ENCODE measurements around the gene ADAT3. TPM values are rescaled to one million over a fixed set of nuclear protein-coding genes. Genes with fewer than 3 reads are reported as not detected.

ADAT3 gene
- total and polyA plus RNA-seq, 7 donors = 0.33 to 17.4 (median 6.2) TPM

- DNase-seq = no peak
- peaks cover 0 to 47% (median 41%) of the 10 kb centered on the region in 4 donors for H3K4me1 ChIP-seq
- H3K4me3 ChIP-seq = peak overlapping the region in 2 of 4 donors; percentile 9 to 27
- WGBS, 2 donors = 68 to 80% methylated on average over 31 of the region's 31 CpGs
- H3K36me3 ChIP-seq = peaks cover 0 to 9% (median 0%) of the 10 kb centered on the region in 4 donors
- no peaks in the 10 kb centered on the region for H3K9me3 ChIP-seq
- H3K27ac ChIP-seq = peak overlapping the region; percentile 18 to 84 (median 67)
- no peak for TF ChIP-seq CTCF (IDR thresholded peaks at IDR 0.05)
- no peak for TF ChIP-seq POLR2A (IDR thresholded peaks at IDR 0.05)
- TF ChIP-seq EP300 (IDR thresholded peaks at IDR 0.05) = no peak
- no peak for TF ChIP-seq POLR2AphosphoS5 (IDR thresholded peaks at IDR 0.05)
- intact Hi-C loops (cut with DNase I) = no loop called here
- no peaks in the 10 kb centered on the region for H3K27me3 ChIP-seq
Observed at GRCh38 chr19:1882089-1882785, 23.0 kb upstream of the ADAT3 start.

- peaks cover 0 to 47% (median 41%) of the 10 kb centered on the region in 4 donors for H3K4me1 ChIP-seq
- intact Hi-C loops (cut with DNase I) = no loop called here
- H3K4me3 ChIP-seq = peak overlapping the region in 2 of 4 donors; percentile 80 to 93
Observed at GRCh38 chr19:1882786-1883692, 22.2 kb upstream of the ADAT3 start.

GRCh38 chr19:1883784-1884183 lies 21.4 kb upstream of the ADAT3 start:
- intact Hi-C loops (cut with DNase I) = no loop called here
- WGBS, 2 donors = 37 to 40% methylated on average over 8 of the region's 8 CpGs
- TF ChIP-seq POLR2A (IDR thresholded peaks at IDR 0.05) (no peak), EP300 (IDR thresholded peaks at IDR 0.05) (no peak), POLR2AphosphoS5 (IDR thresholded peaks at IDR 0.05) (no peak), CTCF (IDR thresholded peaks at IDR 0.05) (no peak)
- Histone ChIP-seq H3K27ac (peak overlapping the region; percentile 79 to 84 (median 82)), H3K27me3 (no peaks in the 10 kb centered on the region), H3K9me3 (no peaks in the 10 kb centered on the region), H3K36me3 (peaks cover 0 to 9% (median 0%) of the 10 kb centered on the region in 4 donors), H3K4me3 (peak overlapping the region in 3 of 4 donors; percentile 80 to 93 (median 91)), H3K4me1 (peaks cover 0 to 47% (median 41%) of the 10 kb centered on the region in 4 donors)
- no peak for DNase-seq

More at GRCh38 chr19:1882786-1883692, 22.2 kb upstream of the ADAT3 start:
- TF ChIP-seq POLR2A (IDR thresholded peaks at IDR 0.05) (no peak), EP300 (IDR thresholded peaks at IDR 0.05) (no peak), CTCF (IDR thresholded peaks at IDR 0.05) (no peak), POLR2AphosphoS5 (IDR thresholded peaks at IDR 0.05) (no peak)
- Histone ChIP-seq H3K27me3 (no peaks in the 10 kb centered on the region), H3K27ac (peak overlapping the region in 3 of 4 donors; percentile 55 to 84 (median 79)), H3K36me3 (peaks cover 0 to 9% (median 0%) of the 10 kb centered on the region in 4 donors), H3K9me3 (no peaks in the 10 kb centered on the region)
- 73 to 76% methylated on average over 25 of the region's 25 CpGs for WGBS, 2 donors
- no peak for DNase-seq

- peak overlapping the region; percentile 65 to 93 (median 86) for H3K4me3 ChIP-seq
- peak overlapping the region; percentile 79 to 84 (median 82) for H3K27ac ChIP-seq
- H3K27me3 ChIP-seq = no peaks in the 10 kb centered on the region
- no peaks in the 10 kb centered on the region for H3K9me3 ChIP-seq
- intact Hi-C loops (cut with DNase I) = no loop called here
- no peak for DNase-seq
- WGBS, 2 donors = 1 to 6% methylated on average over 11 of the region's 11 CpGs
- H3K4me1 ChIP-seq = peaks cover 0 to 47% (median 41%) of the 10 kb centered on the region in 4 donors
- peaks cover 0 to 6% (median 0%) of the 10 kb centered on the region in 4 donors for H3K36me3 ChIP-seq
- TF ChIP-seq CTCF (IDR thresholded peaks at IDR 0.05) (no peak), POLR2AphosphoS5 (IDR thresholded peaks at IDR 0.05) (no peak), EP300 (IDR thresholded peaks at IDR 0.05) (no peak), POLR2A (IDR thresholded peaks at IDR 0.05) (no peak)
Observed at GRCh38 chr19:1884291-1884718, 20.9 kb upstream of the ADAT3 start.

Measured in sigmoid colon (tissue), 7 donors.